HG03571 (cell line): ENCODE measurements around the gene NUDT22.

Source experiments
- ATAC-seq: cut with Tn5 transposase; IDR thresholded peaks from one replicate; pipeline ENCODE4 v1.9.1; 2021; ENCODE audit not compliant: unreplicated experiment

Gene NUDT22

DNA sequence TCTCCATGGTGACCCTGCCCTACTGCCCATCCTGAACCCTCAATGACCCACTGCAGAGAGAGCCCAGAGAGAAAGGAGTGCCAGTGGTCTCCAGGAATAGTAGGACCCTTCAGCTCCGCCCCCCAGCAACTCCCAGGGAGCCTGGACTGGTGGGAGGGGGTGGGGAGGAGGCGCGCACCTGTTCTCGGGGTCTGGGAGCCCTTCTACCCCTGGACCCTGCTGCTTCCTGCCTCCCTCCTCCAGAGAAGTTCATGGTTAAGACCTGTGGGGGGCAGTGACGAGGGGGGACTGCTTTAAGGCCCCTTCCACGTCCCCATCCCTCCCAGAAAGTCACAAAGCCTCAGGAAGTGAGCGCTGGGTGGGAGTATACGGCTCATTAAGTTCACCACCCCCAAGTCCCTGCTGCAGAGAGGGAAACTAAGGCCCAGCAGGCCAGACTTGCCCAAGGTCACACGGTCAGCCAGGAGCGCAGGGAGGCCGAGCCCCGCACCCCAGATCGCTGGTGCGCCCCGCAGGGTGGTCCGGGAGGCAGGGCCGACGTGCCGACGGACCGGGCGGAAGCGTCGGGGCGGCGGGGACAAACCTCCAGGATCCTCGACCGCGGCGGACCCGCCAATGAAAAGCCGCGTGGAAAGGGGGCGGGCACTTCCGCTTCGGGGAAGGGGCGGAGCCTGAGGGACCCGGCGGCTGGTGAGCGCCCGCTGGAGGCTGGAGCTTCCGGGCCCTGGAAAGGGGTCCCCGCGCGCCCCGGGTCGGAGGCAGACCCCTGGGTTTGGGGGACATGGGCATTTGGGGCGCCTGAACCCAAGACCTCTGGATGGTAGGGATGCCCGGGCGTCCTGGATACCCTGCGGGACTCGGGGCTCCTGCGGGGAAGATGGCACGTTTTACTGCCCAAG is at the start of gene NUDT22, which contains the start of gene TRPT1:
Gene NUDT22, plus strand, starts transcription at position 667 of the 899 bp plus-strand sequence. CDS start 379 bp downstream, outside the sequence.
Gene TRPT1, minus strand, starts transcription at position 579 of the 899 bp plus-strand sequence. Its CDS starts 326 bp downstream, at position 253.
- ATAC-seq = no peak

- ATAC-seq = no peak
Observed at GRCh38 chr11:64176751-64177150, 49.3 kb upstream of the NUDT22 start.

- no peak for ATAC-seq
Observed at GRCh38 chr11:64178203-64178602, 47.9 kb upstream of the NUDT22 start.

GRCh38 chr11:64178951-64179639 is 47.0 kb upstream of the NUDT22 start:
- ATAC-seq = no peak

- ATAC-seq = no peak
Observed at GRCh38 chr11:64180891-64181290, 45.2 kb upstream of the NUDT22 start.

DNA sequence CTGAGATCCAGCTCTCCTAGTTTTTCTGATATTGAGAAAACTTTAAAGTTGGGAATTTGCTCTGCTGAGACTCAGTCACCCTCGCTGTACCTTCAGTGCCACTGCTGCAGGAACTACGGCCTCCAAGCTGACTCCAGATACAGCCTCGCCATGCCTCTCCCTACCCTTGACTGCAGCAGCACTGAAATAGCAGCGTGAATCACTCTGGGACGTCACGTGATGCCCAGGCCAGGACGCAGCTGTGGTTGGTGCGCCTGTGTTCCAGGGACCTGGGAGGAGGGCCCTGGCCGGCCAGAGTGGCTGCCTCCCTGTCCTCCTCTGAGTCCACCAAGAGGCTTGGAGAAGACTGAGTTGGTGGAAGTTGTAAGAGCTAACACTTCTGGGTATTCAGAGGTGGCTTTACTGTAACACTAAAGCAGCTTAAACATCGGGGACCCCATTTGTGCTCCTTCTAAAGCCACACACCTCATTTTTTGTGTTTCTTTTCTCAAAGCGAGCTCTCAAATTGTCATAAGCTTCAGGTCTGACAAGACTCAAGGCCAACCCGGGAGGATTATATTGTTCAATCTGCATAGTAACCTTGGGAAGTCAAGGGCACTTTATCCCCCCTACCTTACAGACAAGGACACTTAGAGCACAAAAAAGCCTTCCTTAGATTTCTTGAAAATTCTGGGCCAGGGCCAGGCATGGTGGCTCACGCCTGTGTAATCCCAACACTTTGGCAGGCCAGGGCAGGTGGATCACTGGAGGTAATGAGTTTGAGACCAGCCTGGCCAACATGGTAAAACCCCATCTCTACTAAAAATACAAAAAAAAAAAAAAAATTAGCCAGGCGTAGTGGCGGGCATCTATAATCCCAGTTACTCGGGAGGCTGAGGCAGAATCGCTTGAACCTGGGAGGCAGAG is 44.3 kb upstream of the NUDT22 start:
- no peak for ATAC-seq

DNA sequence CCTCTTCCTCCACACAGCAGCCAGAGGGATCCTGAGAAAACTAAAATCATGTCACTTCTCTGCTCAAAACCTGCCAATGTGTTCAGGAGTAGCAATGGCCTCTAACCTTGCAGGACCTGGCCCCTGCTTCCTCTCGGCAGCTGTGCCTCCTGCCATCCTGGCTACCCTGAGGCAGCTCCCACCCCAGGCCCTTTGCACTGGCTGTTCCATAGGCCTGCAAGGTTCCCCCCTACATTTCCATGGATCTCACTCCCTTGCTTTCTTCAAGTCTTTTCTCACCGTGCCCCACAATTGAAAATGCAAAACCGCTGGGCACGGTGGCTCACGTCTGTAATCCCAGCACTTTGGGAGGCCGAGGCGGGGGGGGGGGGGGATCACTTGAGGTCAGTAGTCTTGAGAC is 42.2 kb upstream of the NUDT22 start:
- ATAC-seq = no peak

GRCh38 chr11:64185175-64185692 is 40.8 kb upstream of the NUDT22 start:
- peak; percentile 19 for ATAC-seq

DNA sequence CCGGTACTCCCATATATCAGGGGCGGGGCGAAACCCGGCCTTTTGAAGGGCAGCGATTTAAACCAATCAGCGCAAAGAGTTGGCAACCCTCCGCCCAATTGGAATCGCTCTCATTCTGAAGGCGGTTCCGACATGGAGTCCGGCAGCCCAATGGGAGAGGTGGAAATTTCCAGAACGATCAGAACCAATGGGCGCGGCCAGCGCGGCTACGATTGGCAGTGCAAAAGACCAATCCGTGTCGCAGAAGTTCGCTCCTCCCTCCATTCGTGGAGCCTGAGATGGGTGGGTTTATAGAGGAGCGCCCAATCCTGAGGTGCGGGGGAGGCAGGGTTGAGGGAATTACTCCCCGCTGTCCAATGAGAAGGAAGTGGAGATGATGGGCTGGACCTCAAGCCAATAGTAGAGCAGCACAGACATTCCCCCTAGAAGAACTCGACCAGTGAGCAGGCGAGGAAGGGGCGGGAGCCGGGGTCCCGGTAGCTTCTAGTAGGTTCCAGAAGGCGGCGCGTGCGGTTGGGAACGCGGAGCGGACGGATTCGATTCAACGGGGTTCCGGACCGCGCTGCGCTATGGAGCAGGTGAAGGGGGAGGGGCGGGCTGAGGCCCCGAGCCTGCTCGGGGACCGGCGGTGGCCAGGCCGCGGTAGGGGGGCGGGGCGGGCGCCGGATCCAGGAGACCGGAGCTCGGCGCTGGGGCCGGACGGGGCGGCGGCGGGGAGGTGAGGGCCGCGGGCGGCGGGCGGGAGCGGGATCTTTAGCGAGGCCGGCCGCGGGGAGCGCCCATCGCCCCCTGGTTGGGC is 40.2 kb upstream of the NUDT22 start, which contains the start of gene STIP1:
Gene STIP1, plus strand, starts transcription at position 479 of the 799 bp plus-strand sequence. Its CDS starts 91 bp downstream, at position 570.
- peak; percentile 77 for ATAC-seq

- ATAC-seq = no peak
Observed at GRCh38 chr11:64186492-64187165, 39.4 kb upstream of the NUDT22 start.

GRCh38 chr11:64192434-64192833 is 33.6 kb upstream of the NUDT22 start:
- no peak for ATAC-seq

GRCh38 chr11:64196626-64197025 is 29.4 kb upstream of the NUDT22 start:
- ATAC-seq = no peak

DNA sequence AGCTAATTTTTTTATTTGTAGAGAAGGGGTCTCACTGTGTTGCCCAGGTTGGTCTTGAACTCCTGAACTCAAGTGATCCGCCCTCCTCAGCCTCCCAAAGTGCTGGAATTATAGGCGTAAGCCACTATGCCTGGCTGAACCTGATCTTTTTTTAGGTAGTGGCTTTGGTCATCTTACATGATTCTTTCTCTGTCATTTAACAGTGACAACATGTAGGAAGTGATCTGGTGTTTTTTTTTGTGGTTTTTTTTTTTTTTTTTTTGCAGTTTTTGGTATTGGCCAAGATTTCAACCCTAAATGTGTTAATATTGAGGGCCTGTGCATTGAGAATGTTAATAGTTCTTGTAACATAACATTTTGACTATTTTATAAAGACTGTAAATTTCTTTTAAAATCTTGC is 27.6 kb upstream of the NUDT22 start:
- ATAC-seq = no peak

- no peak for ATAC-seq
Observed at GRCh38 chr11:64201543-64201942, 24.5 kb upstream of the NUDT22 start.

DNA sequence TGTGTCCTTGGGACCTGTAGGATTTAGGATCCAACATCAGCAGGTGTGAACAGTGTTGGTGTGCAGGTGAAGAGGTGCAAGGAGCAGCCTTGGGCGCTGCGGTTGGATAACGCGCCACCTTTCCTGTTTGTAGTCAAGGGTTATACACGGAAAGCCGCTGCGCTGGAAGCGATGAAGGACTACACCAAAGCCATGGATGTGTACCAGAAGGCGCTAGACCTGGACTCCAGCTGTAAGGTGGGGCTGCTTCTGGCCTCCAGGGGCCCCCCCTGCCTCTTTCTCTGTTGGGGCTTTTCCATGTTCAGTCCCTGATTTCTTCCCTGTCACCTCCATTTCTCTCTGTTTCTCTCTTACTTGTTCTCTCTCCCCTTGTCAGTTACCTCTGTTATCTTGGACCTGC is 23.1 kb upstream of the NUDT22 start:
- no peak for ATAC-seq

DNA sequence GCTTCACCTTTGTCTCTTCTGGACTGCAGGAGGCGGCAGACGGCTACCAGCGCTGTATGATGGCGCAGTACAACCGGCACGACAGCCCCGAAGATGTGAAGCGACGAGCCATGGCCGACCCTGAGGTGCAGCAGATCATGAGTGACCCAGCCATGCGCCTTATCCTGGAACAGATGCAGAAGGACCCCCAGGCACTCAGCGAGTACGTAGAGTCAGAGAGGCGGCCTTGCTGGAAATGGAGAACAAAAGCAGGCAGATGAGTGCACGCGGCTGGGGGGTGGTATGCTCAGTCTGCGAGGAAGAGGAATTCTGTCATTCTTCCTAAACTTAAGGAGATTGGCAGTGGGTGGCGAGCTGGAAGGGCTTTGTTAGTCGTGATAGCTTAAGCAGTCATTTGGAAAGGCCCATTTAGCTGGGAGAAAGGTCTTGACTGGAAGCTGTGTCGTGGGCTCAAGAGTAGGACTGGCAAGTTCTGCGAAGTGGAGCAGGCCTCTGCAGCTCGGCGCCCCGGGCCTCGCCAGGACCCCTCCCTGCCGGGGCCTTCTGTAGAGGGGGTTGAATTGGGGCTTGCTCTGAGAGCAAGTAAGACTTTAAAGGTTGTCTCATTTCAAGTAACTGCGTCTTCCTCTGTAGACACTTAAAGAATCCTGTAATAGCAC is 22.5 kb upstream of the NUDT22 start:
- no peak for ATAC-seq

DNA sequence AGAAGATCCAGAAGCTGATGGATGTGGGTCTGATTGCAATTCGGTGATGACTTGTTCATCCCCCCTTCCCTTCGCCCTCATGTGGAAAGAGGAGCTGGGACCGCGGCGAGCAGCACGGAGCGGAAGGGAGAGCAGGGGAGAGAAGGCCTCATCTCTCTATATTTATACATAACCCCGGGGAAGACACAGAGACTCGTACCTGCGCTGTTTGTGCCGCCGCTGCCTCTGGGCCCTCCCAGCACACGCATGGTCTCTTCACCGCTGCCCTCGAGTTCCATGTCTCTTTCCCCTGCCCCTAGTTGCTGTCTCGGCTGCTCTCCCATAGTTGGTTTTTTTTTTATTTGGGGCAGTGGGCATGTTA is 22.0 kb upstream of the NUDT22 start:
- no peak for ATAC-seq

DNA sequence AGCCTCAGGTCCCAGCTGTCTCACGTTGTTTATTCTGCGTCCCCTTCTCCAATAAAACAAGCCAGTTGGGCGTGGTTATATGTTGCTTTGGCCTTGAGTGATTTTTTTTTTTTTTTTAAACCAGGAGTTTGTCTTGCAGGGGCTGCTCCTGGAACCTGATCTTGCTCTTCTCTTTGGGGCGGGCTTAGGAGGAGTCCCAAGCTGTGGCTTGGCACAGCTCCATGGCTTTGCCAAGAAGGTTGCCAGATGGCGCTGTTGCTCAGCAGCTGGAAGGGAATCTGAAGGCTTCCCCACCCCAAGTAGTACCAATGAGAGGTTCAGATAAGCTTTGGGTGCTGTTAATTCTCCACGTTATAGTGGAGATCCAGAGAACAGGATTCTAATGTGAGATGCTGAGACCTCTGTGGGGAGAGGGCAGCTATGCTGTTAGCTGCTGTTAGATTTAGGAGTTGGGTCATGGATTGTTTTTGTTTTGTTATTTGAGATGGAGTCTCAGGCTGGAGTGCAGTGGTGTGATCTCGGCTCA is 21.5 kb upstream of the NUDT22 start:
- ATAC-seq = no peak
